OCI-LY1 (cell line): ENCODE results near the gene MYZAP.

Experiments
- H2AFZ ChIP-seq: fragments of 200-600 bp; sonication (generic), shearing (Covaris generic); 2 replicates; pipeline ENCODE4 v1.6.0; 2014; ENCODE audit warnings: antibody characterized with exemption, mild to moderate bottlenecking, low read length
- H3F3A ChIP-seq: fragments of 200-600 bp; sonication (generic), shearing (Covaris generic); 2 replicates; pipeline ENCODE4 v1.6.0; 2014; ENCODE audit warnings: mild to moderate bottlenecking, antibody characterized with exemption, low read length, moderate library complexity; ENCODE audit not compliant: insufficient read depth
- H3K27ac ChIP-seq: fragments of 200-600 bp; sonication (generic); 2 replicates; pipeline ENCODE4 v1.5.1; 2014; ENCODE audit warnings: low read length, mixed run types, mild to moderate bottlenecking, low read depth; ENCODE audit not compliant: poor library complexity, severe bottlenecking
- H3K27me3 ChIP-seq: fragments of 200-600 bp; sonication (generic); 2 replicates; pipeline ENCODE4 v1.6.0; 2014; ENCODE audit warnings: antibody characterized with exemption, mild to moderate bottlenecking, low read length, moderate library complexity; ENCODE audit not compliant: insufficient read depth
- H3K36me3 ChIP-seq: fragments of 200-600 bp; sonication (generic); 2 replicates; pipeline ENCODE4 v1.6.1; 2014; ENCODE audit warnings: mild to moderate bottlenecking, antibody characterized with exemption, low read length, moderate library complexity, mixed read lengths; ENCODE audit not compliant: insufficient read depth
- H3K4me1 ChIP-seq: fragments of 200-600 bp; sonication (generic); 2 replicates; pipeline ENCODE4 v1.5.1; 2014; ENCODE audit warnings: mild to moderate bottlenecking, low read length, moderate library complexity; ENCODE audit not compliant: insufficient read depth, severe bottlenecking
- H3K4me2 ChIP-seq: fragments of 200-600 bp; sonication (generic), shearing (Covaris generic); 2 replicates; pipeline ENCODE4 v1.6.1; 2014; ENCODE audit warnings: low read length
- H3K4me3 ChIP-seq: fragments of 200-600 bp; sonication (generic); 2 replicates; pipeline ENCODE4 v1.5.1; 2014; ENCODE audit warnings: low read length, low read depth, mild to moderate bottlenecking, mixed read lengths; ENCODE audit not compliant: poor library complexity, severe bottlenecking
- H3K79me2 ChIP-seq: fragments of 200-600 bp; shearing (Covaris generic); 2 replicates; pipeline ENCODE4 v1.6.1; 2016; ENCODE audit warnings: mixed run types, low read length, mixed read lengths; ENCODE audit not compliant: insufficient read depth
- H3K9ac ChIP-seq: fragments of 200-600 bp; sonication (generic), shearing (Covaris generic); 2 replicates; pipeline ENCODE4 v1.6.1; 2014; ENCODE audit warnings: mild to moderate bottlenecking, low read length, mixed read lengths
- H3K9me2 ChIP-seq: fragments of 200-600 bp; sonication (generic), shearing (Covaris generic); 2 replicates; pipeline ENCODE4 v1.6.1; 2014; ENCODE audit warnings: low read depth, mild to moderate bottlenecking, low read length, mixed read lengths
- H3K9me3 ChIP-seq: fragments of 200-600 bp; shearing (Covaris generic); 2 replicates; pipeline ENCODE4 v1.6.1; 2014; ENCODE audit warnings: low read length, mixed read lengths
- H4K20me1 ChIP-seq: fragments of 200-600 bp; sonication (generic), shearing (Covaris generic); 2 replicates; pipeline ENCODE4 v1.6.0; 2016; ENCODE audit warnings: mild to moderate bottlenecking, low read length; ENCODE audit not compliant: insufficient read depth
- CTCF ChIP-seq: fragments of 200-600 bp; sonication (generic), shearing (Covaris generic); IDR thresholded peaks from 2 replicates; pipeline ENCODE4 v1.5.1; 2017; ENCODE audit warnings: mild to moderate bottlenecking, antibody characterized with exemption, low read length, moderate library complexity, mixed read lengths
- EZH2 ChIP-seq: fragments of 200-600 bp; sonication (generic), shearing (Covaris generic); IDR thresholded peaks from 2 replicates; pipeline ENCODE4 v1.8.0; 2017; ENCODE audit warnings: borderline replicate concordance, mixed run types, mild to moderate bottlenecking, antibody characterized with exemption, low read length, moderate library complexity, mixed read lengths

The MYZAP gene

GRCh38 chr15:57662802-57663201, 71.1 kb downstream of the MYZAP start:
- H3K4me2 ChIP-seq: no peak overlapping the region
- no peak overlapping the region for H2AFZ ChIP-seq
- no peak overlapping the region for H3K9ac ChIP-seq
- H3K79me2 ChIP-seq: no peaks in the 10 kb centered on the region
- H3F3A ChIP-seq: no peaks in the 10 kb centered on the region
- H3K9me3 ChIP-seq: no peaks in the 10 kb centered on the region
- no peaks in the 10 kb centered on the region for H3K27me3 ChIP-seq
- TF ChIP-seq CTCF (no peak), EZH2 (no peak)
- no peaks in the 10 kb centered on the region for H3K36me3 ChIP-seq
- H4K20me1 ChIP-seq: no peaks in the 10 kb centered on the region
- H3K27ac ChIP-seq: no peak overlapping the region
- H3K9me2 ChIP-seq: no peaks in the 10 kb centered on the region
- H3K4me3 ChIP-seq: no peak overlapping the region
- H3K4me1 ChIP-seq: no peaks in the 10 kb centered on the region

- H3K36me3 ChIP-seq: no peaks in the 10 kb centered on the region
Measured at GRCh38 chr15:57663262-57663661, 71.6 kb downstream of the MYZAP start.

GRCh38 chr15:57665194-57665593, 73.5 kb downstream of the MYZAP start:
- H3K4me2 ChIP-seq: no peak overlapping the region
- no peaks in the 10 kb centered on the region for H3F3A ChIP-seq
- TF ChIP-seq EZH2 (no peak), CTCF (no peak)
- no peaks in the 10 kb centered on the region for H3K9me3 ChIP-seq
- no peak overlapping the region for H3K4me3 ChIP-seq
- no peak overlapping the region for H3K27ac ChIP-seq
- H2AFZ ChIP-seq: no peak overlapping the region
- H3K9me2 ChIP-seq: no peaks in the 10 kb centered on the region
- H3K27me3 ChIP-seq: no peaks in the 10 kb centered on the region
- H3K4me1 ChIP-seq: no peaks in the 10 kb centered on the region
- H3K9ac ChIP-seq: no peak overlapping the region
- no peaks in the 10 kb centered on the region for H3K36me3 ChIP-seq
- no peaks in the 10 kb centered on the region for H3K79me2 ChIP-seq
- H4K20me1 ChIP-seq: no peaks in the 10 kb centered on the region

More at GRCh38 chr15:57663262-57663661, 71.6 kb downstream of the MYZAP start:
- Histone ChIP-seq H3F3A (no peaks in the 10 kb centered on the region), H3K27ac (no peak overlapping the region), H3K27me3 (no peaks in the 10 kb centered on the region), H4K20me1 (no peaks in the 10 kb centered on the region), H3K4me3 (no peak overlapping the region), H3K9me2 (no peaks in the 10 kb centered on the region), H2AFZ (no peak overlapping the region), H3K4me1 (no peaks in the 10 kb centered on the region), H3K9me3 (no peaks in the 10 kb centered on the region), H3K79me2 (no peaks in the 10 kb centered on the region), H3K4me2 (no peak overlapping the region), H3K9ac (no peak overlapping the region)
- TF ChIP-seq CTCF (no peak), EZH2 (no peak)
